DMS79 (cell line): ENCODE results near the gene BCL11A.

Experiments
- DNase-seq: peaks from one replicate; lab custom pipeline; 2025; lab: John Stamatoyannopoulos, UW

Gene BCL11A

DNA sequence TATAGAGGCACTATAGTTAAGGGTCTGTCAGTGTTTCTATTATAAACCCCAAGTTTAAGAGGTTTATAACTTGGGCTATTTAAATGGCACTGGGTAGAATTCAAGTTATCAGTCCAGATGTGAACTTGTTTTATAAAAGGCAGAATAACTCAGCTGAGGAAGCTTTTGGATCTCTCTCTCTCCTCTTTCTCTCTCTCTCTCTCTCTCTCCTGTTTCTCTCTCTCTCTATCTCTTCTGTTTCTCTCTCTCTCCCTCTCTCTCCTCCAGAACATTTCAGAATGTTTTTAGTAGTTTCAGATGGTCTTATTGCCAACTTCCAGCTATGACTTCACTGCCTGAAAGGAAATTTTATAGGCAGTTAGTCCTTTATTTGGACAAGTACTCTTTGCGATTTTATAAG is 6.4 kb upstream of the BCL11A start:
- DNase-seq = no peak

DNA sequence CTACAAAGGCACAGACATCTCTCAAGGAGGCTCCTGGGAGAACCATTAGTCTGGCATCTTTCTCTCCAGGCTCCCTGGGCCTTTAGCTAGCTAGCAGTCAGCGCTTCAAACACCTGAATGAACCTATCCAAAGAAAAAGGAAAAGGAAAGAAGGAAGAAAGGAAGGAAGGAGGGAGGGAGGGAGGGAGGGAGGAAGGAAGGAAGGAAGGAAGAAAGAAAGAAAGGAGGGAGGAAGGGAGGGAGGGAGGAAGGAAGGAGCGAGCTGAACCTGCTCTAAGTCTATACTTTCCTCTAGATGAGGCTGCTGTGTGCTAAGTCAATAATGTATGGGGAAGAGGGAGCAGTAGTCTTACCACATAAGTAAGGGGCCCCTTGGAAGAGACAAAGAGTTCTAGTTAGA is 5.1 kb upstream of the BCL11A start:
- DNase-seq = no peak

DNA sequence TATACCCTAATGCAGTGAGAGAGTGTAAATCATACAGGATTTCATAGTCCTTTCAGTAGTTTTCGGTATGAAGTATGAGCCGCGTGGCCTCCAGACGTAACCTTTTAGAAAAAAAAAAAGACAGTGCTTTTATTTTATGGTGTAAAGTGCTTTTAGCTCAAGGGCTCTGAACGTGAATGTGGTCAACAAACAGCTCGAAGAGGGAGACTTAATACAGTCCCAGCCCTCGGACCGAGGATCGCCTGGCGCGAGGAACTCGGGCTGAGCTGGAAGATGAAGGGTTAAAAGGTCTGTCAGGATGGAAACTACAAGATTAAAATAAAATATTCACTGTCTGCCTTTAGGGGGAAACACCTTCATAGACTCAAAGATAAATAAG is 4.0 kb upstream of the BCL11A start:
- no peak for DNase-seq

DNA sequence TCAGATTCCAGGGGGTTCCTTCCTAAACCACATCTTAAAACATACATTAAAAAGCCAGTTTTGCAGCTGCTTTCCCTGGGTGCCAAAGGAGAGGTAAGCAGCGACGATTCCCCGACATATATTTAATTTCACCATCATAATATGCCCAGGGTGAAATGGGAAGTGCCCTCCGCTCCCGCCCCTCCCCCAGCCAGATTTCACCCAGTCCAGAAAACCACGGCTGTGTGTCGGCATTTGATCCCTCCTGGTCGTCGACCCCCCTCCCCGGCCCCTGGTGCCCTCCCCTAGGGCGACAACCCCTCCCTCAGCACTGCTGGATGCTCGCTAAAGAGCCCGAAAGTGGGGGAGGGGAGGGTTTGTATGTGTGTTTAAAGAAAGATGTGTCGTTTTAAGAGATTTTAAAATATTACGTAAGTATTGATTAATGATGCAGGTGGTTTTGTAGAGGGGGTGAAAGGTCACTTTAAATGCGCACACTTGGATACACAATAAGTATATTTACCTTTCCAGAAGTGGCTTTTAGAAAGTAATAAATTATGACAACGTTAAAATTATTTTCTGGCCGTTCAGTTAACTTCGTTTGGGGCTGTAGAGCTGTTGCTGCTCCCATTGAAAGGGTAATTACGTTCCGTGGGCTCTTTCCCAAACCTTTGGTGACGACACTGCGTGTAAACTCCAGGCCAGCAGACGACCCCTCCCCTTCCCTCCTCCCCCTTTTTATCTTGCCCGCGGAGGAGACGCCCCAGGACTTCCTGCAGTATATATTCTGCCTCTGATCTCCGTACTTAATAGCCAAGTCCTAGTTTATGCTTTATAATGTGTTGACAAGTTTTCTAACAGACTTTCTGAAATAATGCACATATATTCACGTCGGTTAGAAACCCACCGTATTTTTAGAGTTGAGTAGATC is 3.4 kb upstream of the BCL11A start:
- DNase-seq = no peak

- DNase-seq = no peak
These were observed 2.7 kb upstream of the BCL11A start for GRCh38 chr2:60556175-60556574.

GRCh38 chr2:60555783-60556139 is 2.3 kb upstream of the BCL11A start:
- no peak for DNase-seq

DNA sequence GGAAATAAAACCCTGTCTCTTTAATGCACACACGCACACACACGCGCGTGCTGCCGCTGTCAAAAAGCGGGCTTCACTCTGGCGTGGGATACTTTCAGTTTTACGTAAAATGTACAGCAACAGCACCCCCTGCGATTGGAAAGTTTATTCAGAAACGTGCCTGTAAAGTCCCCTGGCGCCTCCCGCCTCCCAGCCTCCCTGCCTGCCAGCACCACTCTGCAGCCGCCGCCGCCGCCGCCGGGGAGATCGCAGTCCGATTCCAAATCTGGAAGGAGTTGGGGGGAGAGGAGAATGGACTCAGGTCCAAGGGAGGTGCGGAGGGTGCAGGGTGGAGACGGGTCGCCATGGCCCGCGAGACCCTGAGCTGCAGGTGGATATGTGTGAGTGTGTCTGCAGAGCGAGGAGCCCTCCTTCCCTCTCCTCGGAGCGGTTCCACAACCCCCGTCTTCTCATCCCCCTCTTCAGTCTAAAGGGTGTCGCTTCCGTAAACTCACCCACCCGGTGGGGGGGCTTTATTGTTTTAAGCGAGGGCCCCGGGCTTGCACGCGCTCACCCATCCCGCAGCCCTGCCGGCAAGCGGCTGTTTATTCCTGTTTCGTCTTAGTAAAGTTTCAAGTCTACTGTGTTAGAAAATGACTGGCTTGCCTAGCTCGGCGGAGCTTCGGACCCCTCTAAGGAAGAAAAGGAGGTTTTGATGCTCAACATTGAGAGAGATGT is 1.8 kb upstream of the BCL11A start:
- DNase-seq = peak; percentile 54

DNA sequence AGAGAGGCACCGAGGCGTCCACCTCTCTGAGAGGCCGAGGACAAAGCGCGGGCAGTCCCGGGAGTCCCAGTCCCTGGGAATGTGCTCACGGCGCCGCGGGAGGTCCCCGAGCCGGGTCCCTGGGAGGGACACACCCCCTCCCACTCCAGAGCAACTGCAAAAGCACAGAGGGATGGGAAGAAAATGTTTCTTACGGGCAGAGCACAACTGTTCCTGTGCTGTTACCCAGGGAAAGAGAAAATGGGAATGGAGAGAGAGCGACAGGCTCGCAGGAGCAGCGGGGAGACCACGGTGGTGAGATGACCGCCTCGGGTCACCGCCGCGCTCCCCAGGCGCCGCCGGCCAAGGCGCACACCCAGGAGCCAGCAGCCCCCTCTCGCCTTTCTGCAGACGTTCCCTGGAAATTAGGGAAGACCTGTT is 1.2 kb upstream of the BCL11A start:
- DNase-seq = no peak

DNA sequence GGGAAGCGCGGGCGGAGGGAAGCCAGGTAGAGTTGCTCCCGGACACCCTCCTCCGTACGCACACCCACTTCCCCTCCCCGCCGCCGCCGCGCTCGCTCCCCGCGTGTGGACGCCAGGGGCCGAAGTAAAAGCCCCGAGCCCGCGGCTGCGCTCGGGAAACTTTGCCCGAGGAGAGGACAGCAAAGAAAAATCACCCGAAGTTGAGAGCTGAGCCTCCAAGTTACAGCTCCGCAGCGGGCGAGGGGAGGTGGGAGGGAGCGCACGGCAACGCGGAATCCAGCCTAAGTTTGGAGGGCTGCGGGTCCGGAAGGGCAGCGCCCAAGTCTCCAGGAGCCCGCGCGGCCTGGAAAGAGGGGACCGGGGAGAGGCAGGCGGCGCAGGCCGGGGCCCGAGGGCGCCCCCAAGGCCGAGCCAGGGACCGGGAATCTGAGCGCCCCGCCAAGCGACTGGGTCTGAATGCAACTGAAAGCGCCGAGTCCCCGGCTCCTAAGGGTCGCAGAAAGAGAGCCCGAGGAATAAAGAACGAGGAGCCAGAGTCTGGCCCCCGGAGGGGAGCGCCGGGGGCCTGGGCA is 706 bp upstream of the BCL11A start:
- DNase-seq = no peak

- DNase-seq = no peak
These were observed 481 bp downstream of the BCL11A start for GRCh38 chr2:60552851-60553494.

DNA sequence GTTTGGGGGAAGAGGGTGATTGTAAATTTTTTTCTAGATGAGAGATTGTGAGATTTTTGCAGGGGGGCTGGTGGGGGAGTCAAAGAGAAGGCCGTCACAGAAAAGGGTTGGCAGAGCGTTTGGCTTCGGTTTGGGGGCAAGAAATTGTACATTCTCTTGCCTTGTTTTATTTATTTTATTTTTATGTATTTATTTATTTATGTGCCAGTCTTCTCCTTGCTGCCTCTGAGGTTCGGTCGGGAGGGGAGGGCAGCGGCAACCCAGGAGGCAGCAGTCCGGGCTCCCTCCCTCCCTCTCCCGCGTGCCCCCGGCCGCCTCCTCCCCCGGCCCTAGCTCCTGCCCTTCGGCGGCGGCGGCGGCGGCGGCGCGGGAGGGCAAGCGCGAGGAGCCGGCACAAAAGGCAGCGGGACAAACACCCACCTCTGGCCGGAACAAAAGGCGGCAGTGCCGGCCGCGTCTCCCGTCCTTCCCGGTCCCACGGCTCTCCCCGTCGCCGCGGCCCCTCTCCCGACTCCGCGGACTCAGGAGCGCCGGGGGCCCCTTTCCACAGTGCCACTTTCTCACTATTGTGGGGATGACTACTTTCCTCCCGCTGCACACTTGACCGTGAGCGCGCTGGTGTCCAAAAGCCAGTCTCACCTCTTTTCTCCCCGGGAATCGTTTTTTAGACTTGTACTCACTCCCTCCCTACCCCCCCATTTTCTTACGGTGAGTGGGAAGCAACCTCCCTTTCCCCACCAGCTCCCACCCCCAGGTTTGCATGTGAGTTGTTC is 1.2 kb downstream of the BCL11A start:
- DNase-seq = no peak

GRCh38 chr2:60551240-60552077 is 2.0 kb downstream of the BCL11A start:
- DNase-seq = no peak

GRCh38 chr2:60550984-60551239 is 2.5 kb downstream of the BCL11A start:
- no peak for DNase-seq

GRCh38 chr2:60550178-60550983 is 3.1 kb downstream of the BCL11A start:
- DNase-seq = peak; percentile 69

- no peak for DNase-seq
These were observed 3.6 kb downstream of the BCL11A start for GRCh38 chr2:60549928-60550177.

GRCh38 chr2:60549238-60549927 is 4.1 kb downstream of the BCL11A start:
- DNase-seq = no peak

GRCh38 chr2:60548845-60549237 is 4.6 kb downstream of the BCL11A start:
- DNase-seq = no peak

DNA sequence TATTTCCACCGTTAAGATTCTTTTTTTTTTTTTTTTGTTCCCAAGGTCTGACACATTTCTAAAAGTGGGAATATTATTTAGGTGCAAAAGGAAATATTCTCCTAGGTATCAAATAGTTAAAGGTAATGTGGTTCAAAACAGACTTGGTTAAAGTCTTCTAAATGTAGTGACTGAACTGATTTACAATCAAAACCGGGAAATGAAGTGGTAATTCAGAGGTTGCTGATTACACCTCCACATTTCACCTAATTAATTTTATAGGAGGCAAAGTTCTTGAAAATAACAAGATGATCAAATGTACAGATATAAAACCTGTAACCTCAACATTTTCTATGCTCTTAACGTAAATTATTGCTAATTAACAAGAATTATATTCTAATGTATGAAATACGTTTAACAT is 5.1 kb downstream of the BCL11A start:
- DNase-seq = no peak

- DNase-seq = no peak
These were observed 5.6 kb downstream of the BCL11A start for GRCh38 chr2:60547841-60548240.

DNA sequence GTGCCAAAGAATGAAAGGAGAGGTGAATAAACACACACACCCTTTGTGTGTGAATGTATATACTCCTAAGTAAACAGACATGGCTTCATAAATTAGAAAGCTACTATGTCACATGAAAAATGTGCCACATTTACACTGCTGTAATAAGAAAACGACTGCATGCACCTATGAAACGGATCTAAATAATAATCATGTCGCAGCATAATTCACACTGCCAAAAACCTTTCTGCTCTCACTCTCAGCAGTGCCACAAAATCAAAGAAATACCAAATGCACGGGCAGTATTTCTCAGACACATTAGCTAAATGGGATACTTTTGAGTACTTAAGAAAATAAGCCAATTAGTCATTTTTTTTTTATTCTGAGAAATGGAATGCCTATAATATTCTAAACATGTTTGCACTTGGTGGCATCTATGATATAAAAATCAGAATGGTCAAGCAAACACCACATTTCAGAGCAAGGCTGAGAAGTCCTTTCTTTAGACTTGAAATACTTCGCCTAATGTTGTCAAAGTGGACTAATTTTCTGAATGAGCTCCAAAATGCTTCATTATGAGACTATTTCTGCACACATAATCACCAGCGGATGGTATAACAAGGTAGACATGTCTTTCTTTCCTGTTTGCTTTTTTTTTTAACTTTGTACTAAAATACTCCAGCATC is 6.6 kb downstream of the BCL11A start:
- no peak for DNase-seq
